Lower lobe of right lung (tissue), 2 donors: ENCODE measurements around the gene SMARCD2. TPM values are rescaled to one million over a fixed set of nuclear protein-coding genes. Genes with fewer than 3 reads are reported as not detected.

Source experiments
- ATAC-seq, 2 donors: fragments of 200-7000 bp; cut with Tn5 transposase; one replicate each; pipeline ENCODE4 v1.9.1; 2020 to 2022; ENCODE audit warnings: mild to moderate bottlenecking in 2 of 2, moderate library complexity in 2 of 2
- DNase-seq: peaks from one replicate; pipeline ENCODE4 v3.0.0-alpha.2; 2020
- H3K27ac ChIP-seq: fragments of 200-600 bp; one replicate; pipeline ENCODE4 v1.8.0; 2022
- H3K27me3 ChIP-seq: fragments of 200-600 bp; one replicate; pipeline ENCODE4 v1.8.0; 2022; ENCODE audit warnings: low read depth
- H3K36me3 ChIP-seq: fragments of 200-600 bp; one replicate; pipeline ENCODE4 v1.8.0; 2022; ENCODE audit warnings: mild to moderate bottlenecking
- H3K4me1 ChIP-seq: fragments of 200-600 bp; one replicate; pipeline ENCODE4 v1.8.0; 2022
- H3K4me3 ChIP-seq: fragments of 200-600 bp; one replicate; pipeline ENCODE4 v1.8.0; 2022; ENCODE audit warnings: mild to moderate bottlenecking
- H3K9me3 ChIP-seq: fragments of 200-600 bp; one replicate; pipeline ENCODE4 v1.8.0; 2022
- CTCF ChIP-seq: fragments of 200-600 bp; IDR thresholded peaks from one replicate; pipeline ENCODE4 v1.8.0; 2022; ENCODE audit warnings: antibody characterized with exemption, mild to moderate bottlenecking
- intact Hi-C: fragments of 100-400 bp; cut with DNase I; formaldehyde crosslinking; loops from one replicate; pipeline ENCODE4 v1.11.0; 2022
- total RNA-seq: library from RNA; stranded (reverse); fragmentation: NEBNext Ultra II Directional; extraction: Animal tissue kit (Norgen Biotek cat#: 25700); gene quantifications from one replicate; pipeline ENCODE4 v1.2.1, GENCODE V29; 2021
- donor health status: DM: no; HTN: yes; CAD: no; lungs with severe emphysema.

The SMARCD2 gene
- total RNA-seq, 1 donor from 2014 or later: 80.9 TPM

DNA sequence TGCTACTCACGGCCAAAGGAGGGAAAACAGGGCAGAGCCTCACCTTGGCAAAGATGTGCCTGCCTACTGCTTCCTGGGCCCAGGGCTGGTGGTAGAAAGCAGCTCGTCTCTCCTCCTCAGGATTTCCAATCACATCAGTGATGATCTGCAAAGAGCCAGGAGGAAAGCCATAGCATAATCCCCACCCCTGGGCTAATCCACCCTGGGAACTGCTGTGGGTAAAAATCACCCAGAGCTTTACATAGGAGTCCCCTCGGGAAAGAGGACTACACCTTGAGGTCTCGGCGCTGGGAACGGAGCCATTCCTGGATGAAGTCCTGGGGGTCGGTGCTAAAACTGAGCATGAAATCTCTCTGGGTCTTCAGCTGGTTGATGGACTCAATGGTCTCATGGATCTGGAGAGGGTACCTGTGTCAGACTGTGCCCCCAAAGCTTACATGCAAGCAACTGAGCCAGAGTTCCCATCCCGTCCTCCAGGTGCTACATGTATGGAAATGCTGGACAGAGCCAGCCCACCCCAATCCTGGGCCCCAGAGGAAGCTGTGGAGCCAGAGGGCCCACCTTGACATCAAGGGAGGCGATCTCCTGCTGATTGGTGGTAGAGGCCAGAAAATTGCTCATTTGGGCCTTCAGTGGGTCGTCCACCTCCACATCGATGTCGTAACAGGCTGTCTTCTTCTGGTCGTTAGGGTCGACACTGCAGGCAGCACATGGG, 9.3 kb downstream of the SMARCD2 start:
- ATAC-seq: no peak
- H3K27ac ChIP-seq: no peak overlapping the region
- H3K36me3 ChIP-seq: peaks cover 91% of the 10 kb centered on the region
- H3K4me3 ChIP-seq: no peak overlapping the region
- intact Hi-C loops: no loop called here
- DNase-seq: no peak
- no peaks in the 10 kb centered on the region for H3K9me3 ChIP-seq
- no peaks in the 10 kb centered on the region for H3K27me3 ChIP-seq
- no peak for TF ChIP-seq CTCF
- H3K4me1 ChIP-seq: peaks cover 34% of the 10 kb centered on the region

GRCh38 chr17:63832455-63832854, 10.0 kb downstream of the SMARCD2 start:
- Histone ChIP-seq H3K4me1 (peaks cover 31% of the 10 kb centered on the region), H3K36me3 (peaks cover 86% of the 10 kb centered on the region), H3K9me3 (no peaks in the 10 kb centered on the region), H3K27me3 (no peaks in the 10 kb centered on the region), H3K27ac (no peak overlapping the region), H3K4me3 (no peak overlapping the region)
- DNase-seq (no peak), ATAC-seq (no peak)
- TF ChIP-seq CTCF: no peak
- intact Hi-C loops: no loop called here

- no peaks in the 10 kb centered on the region for H3K27me3 ChIP-seq
- intact Hi-C loops: no loop called here
- H3K4me3 ChIP-seq: no peak overlapping the region
- TF ChIP-seq CTCF: no peak
- no peak overlapping the region for H3K27ac ChIP-seq
- DNase-seq (no peak), ATAC-seq (no peak)
- H3K36me3 ChIP-seq: peaks cover 81% of the 10 kb centered on the region
- H3K4me1 ChIP-seq: peaks cover 27% of the 10 kb centered on the region
- no peaks in the 10 kb centered on the region for H3K9me3 ChIP-seq
These were observed 10.5 kb downstream of the SMARCD2 start for GRCh38 chr17:63832014-63832413.

DNA sequence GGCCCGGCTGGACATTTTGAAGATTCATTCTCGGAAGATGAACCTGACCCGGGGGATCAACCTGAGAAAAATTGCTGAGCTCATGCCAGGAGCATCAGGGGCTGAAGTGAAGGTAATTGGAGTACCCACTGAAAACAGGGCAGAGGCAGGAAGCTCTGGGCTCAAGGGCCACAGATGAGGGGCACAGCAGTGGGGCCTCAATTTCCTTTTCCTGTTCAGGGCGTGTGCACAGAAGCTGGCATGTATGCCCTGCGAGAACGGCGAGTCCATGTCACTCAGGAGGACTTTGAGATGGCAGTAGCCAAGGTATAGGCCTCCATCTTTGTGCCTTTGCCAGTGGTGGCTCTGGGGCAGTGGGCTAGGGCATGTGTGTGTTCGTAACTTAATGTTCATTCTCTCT, 11.0 kb downstream of the SMARCD2 start:
- ATAC-seq (no peak), DNase-seq (no peak)
- peaks cover 76% of the 10 kb centered on the region for H3K36me3 ChIP-seq
- H3K4me3 ChIP-seq: no peak overlapping the region
- H3K27me3 ChIP-seq: no peaks in the 10 kb centered on the region
- no peak for TF ChIP-seq CTCF
- no peaks in the 10 kb centered on the region for H3K9me3 ChIP-seq
- intact Hi-C loops: no loop called here
- H3K27ac ChIP-seq: no peak overlapping the region
- peaks cover 27% of the 10 kb centered on the region for H3K4me1 ChIP-seq

DNA sequence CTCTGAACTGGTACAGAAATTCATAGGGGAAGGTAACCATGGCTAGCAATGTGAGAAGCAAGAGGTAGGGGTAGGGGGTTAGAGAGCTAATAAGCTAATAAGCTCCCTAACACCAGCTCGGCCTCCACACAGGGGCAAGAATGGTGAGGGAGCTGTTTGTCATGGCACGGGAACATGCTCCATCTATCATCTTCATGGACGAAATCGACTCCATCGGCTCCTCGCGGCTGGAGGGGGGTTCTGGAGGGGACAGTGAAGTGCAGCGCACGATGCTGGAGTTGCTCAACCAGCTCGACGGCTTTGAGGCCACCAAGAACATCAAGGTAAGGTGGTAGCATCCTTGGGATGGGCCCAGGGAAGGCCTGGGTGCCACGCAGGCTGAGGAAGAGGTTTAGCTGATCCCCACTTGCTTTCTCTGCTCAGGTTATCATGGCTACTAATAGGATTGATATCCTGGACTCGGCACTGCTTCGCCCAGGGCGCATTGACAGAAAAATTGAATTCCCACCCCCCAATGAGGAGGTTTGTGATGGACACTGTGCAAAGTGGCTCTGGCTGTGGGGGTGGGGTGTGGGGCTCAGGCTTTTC, 11.5 kb downstream of the SMARCD2 start:
- intact Hi-C loops: no loop called here
- H3K36me3 ChIP-seq: peaks cover 71% of the 10 kb centered on the region
- no peaks in the 10 kb centered on the region for H3K9me3 ChIP-seq
- ATAC-seq (no peak), DNase-seq (no peak)
- H3K4me1 ChIP-seq: peaks cover 32% of the 10 kb centered on the region
- H3K4me3 ChIP-seq: no peak overlapping the region
- no peak overlapping the region for H3K27ac ChIP-seq
- no peaks in the 10 kb centered on the region for H3K27me3 ChIP-seq
- TF ChIP-seq CTCF: no peak
